OCI-LY7 (cell line): ENCODE data around the gene OR10A4.

Experiments
- EZH2phosphoT487 ChIP-seq: fragments of 200-600 bp; sonication (generic); IDR thresholded peaks from 2 replicates; pipeline ENCODE4 v1.6.1; 2018; ENCODE audit warnings: low read depth, borderline replicate concordance, mild to moderate bottlenecking, mixed run types, antibody characterized with exemption, low read length, moderate library complexity, mixed read lengths
- TF ChIP-seq, protein P1 (sequence below): fragments of 200-600 bp; sonication (generic); conservative IDR thresholded peaks from 2 replicates; pipeline ENCODE4 v1.5.1; 2014; ENCODE audit warnings: mild to moderate bottlenecking, antibody characterized with exemption, low read length, moderate library complexity, mixed read lengths

DNA sequence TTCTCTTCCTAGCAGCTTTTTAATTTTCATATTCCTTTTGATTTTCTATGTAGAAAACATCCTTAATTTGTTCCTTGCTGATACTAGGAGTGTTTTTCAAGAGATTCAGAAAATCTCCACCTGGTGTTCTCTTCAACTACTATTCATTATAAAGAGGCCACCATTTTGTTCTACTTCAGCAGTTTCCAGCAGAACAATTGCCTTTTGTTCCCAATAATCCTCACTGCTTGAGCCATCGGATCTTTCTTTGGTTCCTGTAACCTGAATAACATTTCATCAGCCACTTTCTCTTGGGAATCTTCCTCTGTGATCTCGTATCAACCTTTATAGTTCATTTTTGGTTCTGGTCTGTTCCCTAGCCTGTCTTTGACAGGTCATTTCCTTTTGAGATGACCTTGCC lies 32.8 kb upstream of the OR10A4 start:
- TF ChIP-seq, protein P1, sequence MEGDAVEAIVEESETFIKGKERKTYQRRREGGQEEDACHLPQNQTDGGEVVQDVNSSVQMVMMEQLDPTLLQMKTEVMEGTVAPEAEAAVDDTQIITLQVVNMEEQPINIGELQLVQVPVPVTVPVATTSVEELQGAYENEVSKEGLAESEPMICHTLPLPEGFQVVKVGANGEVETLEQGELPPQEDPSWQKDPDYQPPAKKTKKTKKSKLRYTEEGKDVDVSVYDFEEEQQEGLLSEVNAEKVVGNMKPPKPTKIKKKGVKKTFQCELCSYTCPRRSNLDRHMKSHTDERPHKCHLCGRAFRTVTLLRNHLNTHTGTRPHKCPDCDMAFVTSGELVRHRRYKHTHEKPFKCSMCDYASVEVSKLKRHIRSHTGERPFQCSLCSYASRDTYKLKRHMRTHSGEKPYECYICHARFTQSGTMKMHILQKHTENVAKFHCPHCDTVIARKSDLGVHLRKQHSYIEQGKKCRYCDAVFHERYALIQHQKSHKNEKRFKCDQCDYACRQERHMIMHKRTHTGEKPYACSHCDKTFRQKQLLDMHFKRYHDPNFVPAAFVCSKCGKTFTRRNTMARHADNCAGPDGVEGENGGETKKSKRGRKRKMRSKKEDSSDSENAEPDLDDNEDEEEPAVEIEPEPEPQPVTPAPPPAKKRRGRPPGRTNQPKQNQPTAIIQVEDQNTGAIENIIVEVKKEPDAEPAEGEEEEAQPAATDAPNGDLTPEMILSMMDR: no peak
- TF ChIP-seq EZH2phosphoT487: no peak
